Activated CD8-positive, alpha-beta T cell treated with anti-CD3 and anti-CD28 coated beads for 36 hours (primary cell): ENCODE measurements around the gene LRRC4B. TPM values are rescaled to one million over a fixed set of nuclear protein-coding genes. Genes with fewer than 3 reads are reported as not detected.

Experiments
- ATAC-seq: fragments of 200-7000 bp; cut with Tn5 transposase; one replicate; pipeline ENCODE4 v1.10.0; 2021; ENCODE audit warnings: mild to moderate bottlenecking, moderate library complexity
- CTCF ChIA-PET: fragments of 350-600 bp; sonication (Branson Sonifier 250); formaldehyde crosslinking; loops from one replicate; lab custom pipeline; 2021; ENCODE audit warnings: antibody characterized with exemption; lab: Charles Lee
- POLR2A ChIA-PET: fragments of 350-600 bp; sonication (Branson Sonifier 250); formaldehyde crosslinking; loops from one replicate; lab custom pipeline; 2021; ENCODE audit warnings: antibody characterized with exemption; lab: Charles Lee
- DNase-seq: peaks from one replicate; pipeline ENCODE4 v3.0.0-alpha.2; 2020
- H3K27ac Mint-ChIP-seq: one replicate; pipeline ENCODE4 v1.8.0; 2021; ENCODE audit warnings: mild to moderate bottlenecking, mixed read lengths
- H3K27me3 Mint-ChIP-seq: one replicate; pipeline ENCODE4 v1.8.0; 2021; ENCODE audit warnings: mixed read lengths
- H3K36me3 Mint-ChIP-seq: one replicate; pipeline ENCODE4 v1.8.0; 2021; ENCODE audit warnings: low read depth, mixed read lengths
- H3K4me1 Mint-ChIP-seq: one replicate; pipeline ENCODE4 v1.8.0; 2021; ENCODE audit warnings: low read depth, mixed read lengths
- H3K4me3 Mint-ChIP-seq: one replicate; pipeline ENCODE4 v1.8.0; 2021; ENCODE audit warnings: mild to moderate bottlenecking, moderate library complexity, mixed read lengths
- H3K9me3 Mint-ChIP-seq: one replicate; pipeline ENCODE4 v1.8.0; 2021; ENCODE audit warnings: mixed read lengths
- CTCF ChIP-seq: fragments of 200-600 bp; IDR thresholded peaks from one replicate; pipeline ENCODE4 v1.8.0; 2022; ENCODE audit warnings: antibody characterized with exemption, mild to moderate bottlenecking
- intact Hi-C: fragments of 100-400 bp; cut with micrococcal nuclease; formaldehyde crosslinking; loops from one replicate; pipeline ENCODE4 v1.10.0; 2022
- total RNA-seq, 2 experiments: library from RNA; stranded (reverse); gene quantifications; one replicate each; pipeline ENCODE4 v1.2.3, GENCODE V29; 2021

Gene LRRC4B
- total RNA-seq, 2 experiments from 2014 or later: not detected

DNA sequence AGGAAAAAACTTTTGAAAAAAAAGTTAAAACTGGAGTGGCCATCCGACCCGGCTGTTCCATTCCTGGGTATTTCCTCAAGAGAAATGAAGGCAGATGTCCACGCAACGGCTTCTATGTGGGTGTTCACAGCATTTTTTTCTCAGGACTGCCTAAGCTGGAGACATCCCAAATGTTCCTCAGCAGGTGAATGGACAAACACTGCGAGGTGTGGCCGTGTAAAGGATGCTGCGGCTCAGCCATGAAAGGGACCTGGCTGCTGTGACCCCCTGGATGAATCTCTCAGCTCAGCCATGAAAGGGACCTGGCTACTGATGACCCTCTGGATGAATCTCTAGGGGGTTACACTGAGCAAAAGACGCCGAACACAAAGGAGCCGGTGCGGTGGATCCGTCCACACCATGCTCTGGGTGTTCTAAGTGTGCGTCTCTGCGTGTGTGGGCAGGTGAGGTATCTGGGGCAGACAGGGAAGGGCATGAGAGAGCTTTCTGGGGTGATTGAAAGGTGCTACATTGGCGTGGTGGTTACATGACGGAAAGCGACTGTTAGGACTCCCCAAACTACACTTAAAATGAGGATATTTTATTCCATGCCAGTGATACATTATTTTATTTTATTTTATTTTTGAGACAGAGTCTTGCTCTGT lies 47.3 kb downstream of the LRRC4B start:
- Mint-ChIP-seq H3K36me3 (no peaks in the 10 kb centered on the region), H3K9me3 (no peaks in the 10 kb centered on the region), H3K4me1 (no peaks in the 10 kb centered on the region), H3K27me3 (no peaks in the 10 kb centered on the region), H3K4me3 (no peak overlapping the region), H3K27ac (no peak overlapping the region)
- ChIA-PET POLR2A (no interaction called here), CTCF (interaction anchor here (3.1 kb wide), 1 partner anchor 16 kb away, joined by 10 read pairs; no protein-coding TSS in a partner anchor)
- ATAC-seq (no peak), DNase-seq (no peak)
- intact Hi-C loops: no loop called here
- no peak for TF ChIP-seq CTCF

- peaks cover 2% of the 10 kb centered on the region for H3K4me1 Mint-ChIP-seq
- ATAC-seq (no peak), DNase-seq (no peak)
- ChIA-PET CTCF (interaction anchor here (1.5 to 1.7 kb wide), 2 partner anchors 15 to 151 kb away, joined by 3 to 6 read pairs; no protein-coding TSS in a partner anchor), POLR2A (no interaction called here)
- no peak overlapping the region for H3K27ac Mint-ChIP-seq
- intact Hi-C loops: no loop called here
- no peak overlapping the region for H3K4me3 Mint-ChIP-seq
- no peaks in the 10 kb centered on the region for H3K36me3 Mint-ChIP-seq
- peaks cover 3% of the 10 kb centered on the region for H3K27me3 Mint-ChIP-seq
- no peaks in the 10 kb centered on the region for H3K9me3 Mint-ChIP-seq
- TF ChIP-seq CTCF: no peak
These were observed 49.1 kb downstream of the LRRC4B start for GRCh38 chr19:50519006-50519575.

DNA sequence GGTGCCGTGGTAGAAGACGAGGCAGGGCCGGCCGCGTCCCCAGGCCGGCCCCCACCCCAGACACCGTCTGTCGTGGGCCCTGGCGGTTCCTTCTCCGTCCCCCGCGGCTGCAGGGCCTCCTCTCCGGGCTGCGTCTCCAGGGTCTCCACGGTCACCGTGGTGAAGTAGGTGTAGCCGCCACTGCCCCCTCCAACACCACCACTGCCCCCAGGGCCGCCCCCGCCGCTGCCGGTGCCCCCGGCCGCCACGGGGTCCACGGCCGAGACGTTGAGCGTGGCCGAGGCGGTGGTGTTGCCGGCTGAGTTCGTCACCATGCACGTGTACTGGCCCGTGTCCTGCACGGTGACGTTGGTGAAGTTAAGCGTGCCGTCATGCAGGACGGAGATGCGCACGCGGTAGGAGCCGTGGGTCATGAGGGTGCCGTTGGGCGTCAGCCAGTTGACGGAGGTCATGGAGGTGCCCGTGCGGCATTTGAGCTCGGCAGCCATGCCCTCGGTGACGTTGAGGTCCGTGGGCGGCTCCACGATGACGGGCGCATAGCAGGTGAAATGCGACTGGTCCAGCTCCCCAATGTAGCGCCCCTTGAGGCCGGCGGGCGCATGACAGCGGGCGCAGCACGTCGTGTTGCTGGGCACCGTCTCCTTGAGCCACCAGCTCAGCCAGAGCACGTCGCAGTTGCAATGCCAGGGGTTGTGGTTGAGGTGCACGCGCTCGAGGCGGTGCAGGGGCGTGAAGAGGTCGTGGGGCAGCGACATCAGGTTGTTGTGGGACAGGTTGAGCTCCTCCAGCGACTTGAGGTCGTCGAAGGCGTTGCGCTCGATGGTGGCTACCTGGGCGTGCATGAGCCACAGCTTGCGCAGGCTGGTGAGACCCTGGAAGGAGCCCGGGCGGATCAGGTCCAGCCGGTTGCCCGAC lies 49.9 kb downstream of the LRRC4B start:
- DNase-seq (no peak), ATAC-seq (no peak)
- intact Hi-C loops: no loop called here
- Mint-ChIP-seq H3K4me1 (peaks cover 2% of the 10 kb centered on the region), H3K36me3 (no peaks in the 10 kb centered on the region), H3K27me3 (peaks cover 5% of the 10 kb centered on the region), H3K27ac (no peak overlapping the region), H3K4me3 (no peak overlapping the region), H3K9me3 (no peaks in the 10 kb centered on the region)
- TF ChIP-seq CTCF: peak; percentile 32
- ChIA-PET POLR2A (no interaction called here), CTCF (interaction anchor here (0.7 to 1.7 kb wide), 4 partner anchors 15 to 152 kb away, joined by 3 to 6 read pairs (median 3); no protein-coding TSS in a partner anchor)

- TF ChIP-seq CTCF: no peak
- Mint-ChIP-seq H3K36me3 (no peaks in the 10 kb centered on the region), H3K27ac (no peak overlapping the region), H3K4me1 (peaks cover 2% of the 10 kb centered on the region), H3K27me3 (peaks cover 5% of the 10 kb centered on the region), H3K4me3 (no peak overlapping the region), H3K9me3 (no peaks in the 10 kb centered on the region)
- ChIA-PET CTCF (interaction anchor here (1.1 kb wide), 1 partner anchor 20 kb away, joined by 3 read pairs; no protein-coding TSS in a partner anchor), POLR2A (no interaction called here)
- DNase-seq: no peak
- intact Hi-C loops: no loop called here
- no peak for ATAC-seq
These were observed 50.5 kb downstream of the LRRC4B start for GRCh38 chr19:50517704-50518075.
